Cardiac muscle cell (in vitro differentiated cells and primary cell): ENCODE data around the gene UBE2D1. TPM values are rescaled to one million over a fixed set of nuclear protein-coding genes. Genes with fewer than 3 reads are reported as not detected.

Experiments
- polyA plus RNA-seq: library from polyadenylated mRNA; unstranded; fragments of >200 nt; fragmentation: Nextera tagmentation; extraction: Ambion mirVana; gene quantifications from 2 replicates; pipeline ENCODE4 v1.2.1, GENCODE V29; 2016
- total RNA-seq: library from RNA; depleted of rRNA; stranded (reverse); fragments of >200 nt; gene quantifications from 2 replicates; pipeline ENCODE4 v1.2.3, GENCODE V29; 2016

The UBE2D1 gene
- total and polyA plus RNA-seq, 2 experiments from 2014 or later = 12.6 to 27.4 TPM

Other genes with a start within 250 kb of the UBE2D1 start
- gene IPMK, start 67.1 kb upstream of the UBE2D1 start, total RNA-seq = 3.9 and 4.9 TPM in 2 replicates
- 2.3 and 4.4 TPM in 2 replicates for gene IPMK, start 67.1 kb upstream of the UBE2D1 start, polyA plus RNA-seq
- gene CISD1, start 65.8 kb upstream of the UBE2D1 start, total RNA-seq = 31.7 and 40.8 TPM in 2 replicates
- 197 and 212 TPM in 2 replicates for gene CISD1, start 65.8 kb upstream of the UBE2D1 start, polyA plus RNA-seq
- gene TFAM, start 50.4 kb downstream of the UBE2D1 start, total RNA-seq = 21.0 and 21.1 TPM in 2 replicates
- gene TFAM, start 50.4 kb downstream of the UBE2D1 start, polyA plus RNA-seq = 46.4 and 47.5 TPM in 2 replicates
- gene BICC1, start 177.9 kb downstream of the UBE2D1 start, total RNA-seq = 11.3 and 13.2 TPM in 2 replicates
- gene BICC1, start 177.9 kb downstream of the UBE2D1 start, polyA plus RNA-seq = 6.4 and 7.2 TPM in 2 replicates